ENCODE data around the gene DTHD1. TPM values are rescaled to one million over a fixed set of nuclear protein-coding genes. Genes with fewer than 3 reads are reported as not detected.

DTHD1 gene
- total and polyA plus RNA-seq, 2 donors (not counting 3 experiments of a cell fraction or from before 2014, with no cell fraction given) = not detected

- BruUV-seq (replicated peaks) = no TSS peak
- no peak for FAIRE-seq
- ChIA-PET POLR2A (no interaction called here), CTCF (no interaction called here)
- intact Hi-C loops (cut with micrococcal nuclease) = no loop called here
- no peaks in the 10 kb centered on the region for H3K9me3 ChIP-seq (replicated peaks; ENCODE audit: control insufficient read depth, insufficient read depth, low read length)
- H3K9ac ChIP-seq (replicated peaks; ENCODE audit: extremely low read depth, insufficient read depth, low read length) = no peak overlapping the region
- no peaks in the 10 kb centered on the region for H3K79me2 ChIP-seq (ENCODE audit: control insufficient read depth, insufficient read depth, low read length)
- dilution Hi-C loops (cut with MboI; ENCODE audit: extremely low pct_ligation_motif_present, low sequenced_read_pairs) = no loop called here
- H3K27ac ChIP-seq (ENCODE audit: insufficient read depth, low read depth, low read length) = no peak overlapping the region
- no peak overlapping the region for H2AFZ ChIP-seq (ENCODE audit: low read depth, low read length)
- H3K9me1 ChIP-seq (replicated peaks; ENCODE audit: control insufficient read depth, extremely low read depth, insufficient read depth, low read length) = no peaks in the 10 kb centered on the region
- DNase-seq (ENCODE audit: low read depth, low spot score) = no peak
- no peak overlapping the region for H3K4me3 ChIP-seq (replicated peaks in 1 of 3; ENCODE audit: insufficient read depth in 1 of 3, low read depth in 1 of 3, low read length in 3 of 3)
- no peak for TF ChIP-seq POLR2AphosphoS5 (IDR thresholded peaks at IDR 0.05; ENCODE audit: insufficient read depth, low read depth, low read length)
- TF ChIP-seq GATA2 (IDR thresholded peaks at IDR 0.05; ENCODE audit: insufficient read depth, insufficient read length, low read depth, low read length) = no peak
- TF ChIP-seq JUN (IDR thresholded peaks at IDR 0.05; ENCODE audit: borderline replicate concordance, insufficient read depth, insufficient read length, low read depth) = no peak
- TF ChIP-seq FOS (IDR thresholded peaks at IDR 0.05; ENCODE audit: borderline replicate concordance, insufficient read depth, low read length) = no peak
- TF ChIP-seq POLR2A (IDR thresholded peaks at IDR 0.05; ENCODE audit: low read depth, low read length) = no peak
- no peak for TF ChIP-seq EZH2 (IDR thresholded peaks at IDR 0.05; ENCODE audit: borderline replicate concordance, low read depth, low read length, severe bottlenecking)
- no peak for TF ChIP-seq CTCF (IDR thresholded peaks at IDR 0.05; ENCODE audit: extremely low read depth in 1 of 2, insufficient read depth in 1 of 2, low read depth in 1 of 2, low read length in 2 of 2)
- TF ChIP-seq MAX (IDR thresholded peaks at IDR 0.05; ENCODE audit: insufficient read depth, insufficient read length) = no peak
- TF ChIP-seq MYC (IDR thresholded peaks at IDR 0.05; ENCODE audit: low read depth, low read length) = no peak
- H4K20me1 ChIP-seq (replicated peaks; ENCODE audit: control insufficient read depth, extremely low read depth, insufficient read depth, low read length) = no peaks in the 10 kb centered on the region
- no peaks in the 10 kb centered on the region for H3K36me3 ChIP-seq (ENCODE audit: control insufficient read depth in 2 of 2, extremely low read depth in 1 of 2, insufficient read depth in 2 of 2, low read length in 2 of 2)
- H3K4me2 ChIP-seq (ENCODE audit: insufficient read depth, low read length) = no peak overlapping the region
- no peaks in the 10 kb centered on the region for H3K4me1 ChIP-seq (ENCODE audit: control insufficient read depth, extremely low read depth, insufficient read depth, low read length)
- H3K27me3 ChIP-seq (ENCODE audit: control insufficient read depth in 2 of 2, insufficient read depth in 2 of 2, low read length in 2 of 2) = no peaks in the 10 kb centered on the region
These were observed 93.6 kb downstream of the DTHD1 start for GRCh38 chr4:36374836-36375511.
